GM21717 (cell line): Measurements from ENCODE around the gene SLC16A12.
"Not testable (repeated sequence)": the region's sequence is repeated elsewhere in the genome, so short reads cannot be mapped to it uniquely, and the experiment has no call there.

Source experiments
- ATAC-seq: cut with Tn5 transposase; IDR thresholded peaks from one replicate; pipeline ENCODE4 v1.9.1; 2021; ENCODE audit warnings: mild to moderate bottlenecking, moderate library complexity; ENCODE audit not compliant: unreplicated experiment

SLC16A12 gene

DNA sequence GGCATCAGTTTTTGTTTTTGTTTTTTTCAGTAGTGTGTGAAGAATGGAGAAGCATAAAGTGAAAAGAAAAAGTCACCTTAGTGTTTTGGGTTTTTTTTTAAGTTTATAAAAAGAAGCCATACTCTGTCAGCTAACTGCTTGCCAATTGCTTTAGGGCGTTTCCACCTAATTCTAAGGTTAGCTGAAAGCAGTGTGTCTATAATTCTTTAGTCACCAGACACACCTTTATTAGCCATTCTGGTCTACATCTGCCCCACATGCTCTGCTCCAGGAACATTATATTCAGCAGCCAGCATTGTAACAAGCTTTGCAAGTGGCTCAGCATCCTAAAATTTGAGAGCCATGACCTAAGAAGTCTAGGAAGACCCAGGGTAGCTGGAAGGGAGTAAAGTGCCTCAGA, 14.1 kb upstream of the SLC16A12 start:
- ATAC-seq = no peak

GRCh38 chr10:89548673-89549072, 13.3 kb upstream of the SLC16A12 start:
- no peak for ATAC-seq

- no peak for ATAC-seq
Measured at GRCh38 chr10:89547853-89548513, 12.6 kb upstream of the SLC16A12 start.

- ATAC-seq = not testable (repeated sequence)
Measured at GRCh38 chr10:89546651-89547050, 11.3 kb upstream of the SLC16A12 start.

GRCh38 chr10:89543841-89544240, 8.4 kb upstream of the SLC16A12 start:
- ATAC-seq = no peak

- ATAC-seq = no peak
Measured at GRCh38 chr10:89540420-89540949, 5.1 kb upstream of the SLC16A12 start.

- ATAC-seq = no peak
Measured at GRCh38 chr10:89537364-89537763, 2.0 kb upstream of the SLC16A12 start.

GRCh38 chr10:89536013-89536354, 590 bp upstream of the SLC16A12 start:
- no peak for ATAC-seq

GRCh38 chr10:89534826-89535166, 598 bp downstream of the SLC16A12 start:
- no peak for ATAC-seq

- no peak for ATAC-seq
Measured at GRCh38 chr10:89532476-89532875, 2.9 kb downstream of the SLC16A12 start.

GRCh38 chr10:89531359-89531758, 4.0 kb downstream of the SLC16A12 start:
- no peak for ATAC-seq

GRCh38 chr10:89529711-89530110, 5.7 kb downstream of the SLC16A12 start:
- not testable (repeated sequence) for ATAC-seq

GRCh38 chr10:89526358-89526757, 9.0 kb downstream of the SLC16A12 start:
- ATAC-seq = no peak

DNA sequence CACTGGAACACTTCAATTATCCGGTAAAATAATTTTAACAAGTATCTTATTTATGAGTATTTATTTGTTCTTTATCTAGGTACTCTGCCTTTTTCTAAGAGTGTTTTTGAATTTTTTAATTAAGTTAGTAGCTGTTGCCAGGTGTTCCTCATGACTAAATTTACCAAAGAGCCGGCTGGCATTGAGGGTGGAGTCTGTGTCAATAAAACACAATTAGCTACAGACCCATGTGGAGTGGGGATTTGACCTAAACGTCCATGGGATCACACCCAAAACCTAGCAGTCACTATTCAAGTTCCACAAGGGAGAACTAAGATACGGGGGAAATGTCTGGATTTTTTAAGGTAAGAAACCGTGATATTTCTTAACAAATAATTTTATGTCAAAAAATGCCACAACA, 9.8 kb downstream of the SLC16A12 start:
- ATAC-seq = no peak

DNA sequence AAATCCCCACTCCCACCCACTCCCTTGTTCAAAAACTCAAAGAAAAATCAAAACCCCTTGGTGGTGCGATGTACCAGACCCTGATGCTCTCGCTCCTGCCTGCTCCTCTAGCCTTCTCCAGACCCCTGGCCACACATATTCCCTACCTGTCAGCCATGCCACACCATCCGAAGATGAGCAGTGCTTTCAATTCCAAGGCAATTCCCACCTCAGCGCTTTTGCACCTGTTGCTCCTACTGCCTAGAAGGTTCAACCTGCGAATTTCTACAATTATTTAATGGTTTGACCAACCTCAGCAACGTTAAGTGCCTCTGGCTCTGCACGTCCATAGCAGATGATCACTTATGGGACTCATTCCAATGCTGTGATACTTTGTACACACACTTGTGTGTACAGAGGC, 11.1 kb downstream of the SLC16A12 start:
- no peak for ATAC-seq

- no peak for ATAC-seq
Measured at GRCh38 chr10:89523274-89523673, 12.1 kb downstream of the SLC16A12 start.

GRCh38 chr10:89522463-89522862, 12.9 kb downstream of the SLC16A12 start:
- ATAC-seq = no peak

- ATAC-seq = no peak
Measured at GRCh38 chr10:89521368-89521767, 14.0 kb downstream of the SLC16A12 start.

DNA sequence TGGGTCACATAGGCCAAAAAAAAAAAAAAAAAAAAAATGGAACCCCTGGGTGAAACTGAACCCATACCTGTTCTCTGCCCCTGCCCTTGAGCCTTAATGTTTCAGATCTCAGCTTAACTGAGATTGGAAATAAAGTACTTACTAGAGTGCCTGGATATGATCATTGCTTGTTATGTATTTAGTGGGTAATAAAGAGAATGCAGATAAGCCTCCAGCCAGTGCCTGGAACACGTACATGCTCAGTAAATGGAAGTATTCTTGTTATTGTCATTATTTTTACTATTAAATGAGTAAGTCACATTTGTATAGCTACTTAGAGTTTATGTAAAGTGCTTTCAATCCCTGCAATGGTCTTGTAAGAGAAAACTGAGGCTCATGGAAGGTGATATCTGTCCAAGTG, 14.7 kb downstream of the SLC16A12 start:
- no peak for ATAC-seq

- ATAC-seq = no peak
Measured at GRCh38 chr10:89518876-89519842, 16.2 kb downstream of the SLC16A12 start.

DNA sequence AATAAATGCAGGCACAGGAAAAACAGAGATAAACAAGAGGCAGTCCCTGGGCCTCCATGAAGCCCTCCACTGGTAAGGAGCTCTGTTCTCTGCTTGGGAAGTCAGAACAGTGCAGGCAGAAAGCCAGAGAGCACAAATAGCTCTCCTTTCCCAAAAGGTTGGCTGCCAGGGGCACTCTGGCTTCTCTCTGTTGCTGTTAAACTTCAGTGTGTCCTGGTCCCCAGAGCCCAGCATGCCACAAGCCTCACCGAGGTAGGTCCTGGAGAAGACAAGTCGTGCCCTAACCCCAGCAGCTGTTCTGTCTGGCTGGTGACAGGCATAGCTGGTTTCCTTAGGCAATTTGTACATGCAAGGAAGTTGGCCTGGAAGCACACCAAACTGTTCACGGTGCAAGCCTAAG, 17.3 kb downstream of the SLC16A12 start:
- no peak for ATAC-seq
